BLaER1 (cell line): ENCODE results near the gene COL28A1.
"Not testable (repeated sequence)": the region's sequence is repeated elsewhere in the genome, so short reads cannot be mapped to it uniquely, and the experiment has no call there.

Experiments
- H3K27ac ChIP-seq: shearing (Covaris generic); formaldehyde crosslinking; 2 replicates; pipeline ENCODE4 v1.8.1; 2022
- H3K27me3 ChIP-seq: shearing (Covaris generic); formaldehyde crosslinking; 2 replicates; pipeline ENCODE4 v1.8.1; 2022
- H3K36me3 ChIP-seq: shearing (Covaris generic); formaldehyde crosslinking; 2 replicates; pipeline ENCODE4 v1.8.1; 2022
- H3K4me1 ChIP-seq: shearing (Covaris generic); formaldehyde crosslinking; 2 replicates; pipeline ENCODE4 v1.8.1; 2022
- H3K4me2 ChIP-seq: shearing (Covaris generic); formaldehyde crosslinking; 2 replicates; pipeline ENCODE4 v1.8.1; 2022
- H3K4me3 ChIP-seq: shearing (Covaris generic); formaldehyde crosslinking; 2 replicates; pipeline ENCODE4 v1.8.1; 2022
- H3K9ac ChIP-seq: shearing (Covaris generic); formaldehyde crosslinking; 2 replicates; pipeline ENCODE4 v1.8.1; 2022
- H3K9me3 ChIP-seq: shearing (Covaris generic); formaldehyde crosslinking; 2 replicates; pipeline ENCODE4 v1.8.1; 2022
- H4K20me1 ChIP-seq: shearing (Covaris generic); formaldehyde crosslinking; 2 replicates; pipeline ENCODE4 v1.8.1; 2022
- Cebpa-rat ChIP-seq: shearing (Covaris generic); IDR thresholded peaks from 2 replicates; pipeline ENCODE4 v1.8.1; 2022

Gene COL28A1

DNA sequence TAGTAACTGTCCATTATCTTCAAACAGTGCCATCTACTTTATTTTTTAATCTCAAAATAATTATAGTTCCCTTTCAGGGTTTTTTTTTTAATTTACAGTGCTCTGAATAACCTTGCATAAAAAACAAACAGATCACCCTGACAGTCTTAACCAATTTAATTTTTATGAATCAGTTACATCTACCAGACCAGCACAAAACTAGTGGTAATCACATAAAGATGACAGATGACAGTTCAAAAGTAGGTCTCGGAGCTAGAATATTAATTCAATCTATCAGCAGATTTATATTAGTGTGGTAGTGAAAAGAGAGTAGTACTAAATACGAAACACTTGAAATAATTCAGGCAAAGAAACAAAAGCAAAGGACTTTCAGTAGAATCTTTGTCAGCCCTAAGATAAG lies 53.9 kb downstream of the COL28A1 start:
- no peak overlapping the region for H3K4me3 ChIP-seq
- H3K27ac ChIP-seq: no peak overlapping the region
- TF ChIP-seq Cebpa-rat: no peak
- no peaks in the 10 kb centered on the region for H3K27me3 ChIP-seq
- no peaks in the 10 kb centered on the region for H4K20me1 ChIP-seq
- H3K4me2 ChIP-seq: no peak overlapping the region
- H3K9me3 ChIP-seq: peaks cover 16% of the 10 kb centered on the region
- H3K4me1 ChIP-seq: no peaks in the 10 kb centered on the region
- H3K9ac ChIP-seq: no peak overlapping the region
- no peaks in the 10 kb centered on the region for H3K36me3 ChIP-seq

GRCh38 chr7:7479275-7479805 lies 56.3 kb downstream of the COL28A1 start:
- Histone ChIP-seq H3K4me3 (no peak overlapping the region), H3K4me2 (no peak overlapping the region), H3K36me3 (no peaks in the 10 kb centered on the region), H4K20me1 (no peaks in the 10 kb centered on the region), H3K27me3 (no peaks in the 10 kb centered on the region), H3K9ac (no peak overlapping the region), H3K27ac (no peak overlapping the region), H3K4me1 (no peaks in the 10 kb centered on the region), H3K9me3 (peaks cover 16% of the 10 kb centered on the region)
- TF ChIP-seq Cebpa-rat: no peak

DNA sequence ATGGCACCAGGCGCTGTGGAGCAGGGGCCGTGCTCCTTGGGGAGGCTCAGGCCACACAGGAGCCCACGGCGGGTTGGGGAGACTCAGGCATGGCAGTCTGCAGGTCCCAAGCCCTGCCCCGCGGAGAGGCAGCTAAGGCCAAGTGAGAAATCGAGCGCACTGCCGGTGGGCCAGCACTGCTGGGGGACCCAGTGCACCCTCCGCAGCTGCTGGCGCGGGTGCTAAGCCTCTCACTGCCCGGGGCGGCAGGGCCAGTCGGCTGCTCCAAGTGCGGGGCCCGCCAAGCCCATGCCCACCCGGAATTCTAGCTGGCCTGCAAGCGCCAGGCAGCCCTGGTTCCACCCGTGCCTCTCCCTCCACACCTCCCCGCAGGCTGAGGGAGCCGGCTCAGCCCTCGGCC lies 57.1 kb downstream of the COL28A1 start:
- H3K9me3 ChIP-seq: peaks cover 16% of the 10 kb centered on the region
- no peaks in the 10 kb centered on the region for H3K36me3 ChIP-seq
- no peak overlapping the region for H3K9ac ChIP-seq
- H3K27me3 ChIP-seq: no peaks in the 10 kb centered on the region
- no peak overlapping the region for H3K4me3 ChIP-seq
- no peaks in the 10 kb centered on the region for H3K4me1 ChIP-seq
- no peaks in the 10 kb centered on the region for H4K20me1 ChIP-seq
- H3K4me2 ChIP-seq: no peak overlapping the region
- no peak overlapping the region for H3K27ac ChIP-seq
- no peak for TF ChIP-seq Cebpa-rat

DNA sequence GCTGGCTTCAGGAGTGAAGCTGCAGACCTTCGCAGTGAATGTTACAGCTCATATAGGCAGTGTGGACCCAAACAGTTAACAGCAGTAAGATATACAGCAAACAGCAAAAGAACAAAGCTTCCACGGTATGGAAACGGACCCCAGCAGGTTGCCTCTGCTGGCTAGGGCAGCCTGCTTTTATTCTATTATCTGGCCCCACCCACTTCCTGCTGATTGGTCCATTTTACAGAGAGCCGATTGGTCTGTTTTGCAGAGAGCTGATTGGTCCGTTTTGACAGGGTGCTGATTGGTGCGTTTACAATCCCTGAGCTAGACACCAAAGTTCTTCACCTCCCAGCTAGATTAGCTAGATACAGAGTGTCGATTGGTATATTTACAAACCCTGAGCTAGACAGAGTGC lies 58.0 kb downstream of the COL28A1 start:
- H3K36me3 ChIP-seq, H4K20me1 ChIP-seq, H3K4me2 ChIP-seq, H3K4me1 ChIP-seq, H3K27me3 ChIP-seq, H3K4me3 ChIP-seq, H3K27ac ChIP-seq, H3K9ac ChIP-seq: not testable (repeated sequence)
- peaks cover 16% of the 10 kb centered on the region for H3K9me3 ChIP-seq

DNA sequence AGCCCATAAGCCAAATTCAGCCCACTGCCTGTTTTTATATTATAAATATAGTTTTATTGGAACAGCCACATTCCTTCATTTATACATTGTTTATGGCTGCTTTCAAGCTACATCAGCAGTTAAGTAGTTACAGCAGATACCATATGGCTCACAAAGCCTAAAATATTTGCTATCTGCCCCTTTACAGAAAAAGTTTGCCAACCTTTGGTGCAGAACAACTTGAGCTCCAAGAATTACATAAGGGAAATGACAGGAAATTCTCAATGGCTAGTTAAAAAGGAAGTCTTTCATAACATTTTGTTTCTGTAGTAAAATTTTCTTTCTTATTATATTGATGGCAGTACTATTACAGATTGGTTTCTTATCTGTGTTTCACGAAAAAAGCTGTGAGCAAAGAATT lies 59.3 kb downstream of the COL28A1 start:
- Histone ChIP-seq H3K27me3 (no peaks in the 10 kb centered on the region), H4K20me1 (no peaks in the 10 kb centered on the region), H3K4me2 (no peak overlapping the region), H3K9ac (no peak overlapping the region), H3K9me3 (peaks cover 16% of the 10 kb centered on the region), H3K27ac (no peak overlapping the region), H3K36me3 (no peaks in the 10 kb centered on the region), H3K4me1 (no peaks in the 10 kb centered on the region), H3K4me3 (no peak overlapping the region)
- no peak for TF ChIP-seq Cebpa-rat

- no peak overlapping the region for H3K4me3 ChIP-seq
- no peak for TF ChIP-seq Cebpa-rat
- no peaks in the 10 kb centered on the region for H4K20me1 ChIP-seq
- H3K9me3 ChIP-seq: peaks cover 16% of the 10 kb centered on the region
- no peaks in the 10 kb centered on the region for H3K27me3 ChIP-seq
- H3K4me1 ChIP-seq: no peaks in the 10 kb centered on the region
- H3K9ac ChIP-seq: no peak overlapping the region
- H3K36me3 ChIP-seq: no peaks in the 10 kb centered on the region
- H3K27ac ChIP-seq: no peak overlapping the region
- H3K4me2 ChIP-seq: no peak overlapping the region
These were observed 60.1 kb downstream of the COL28A1 start for GRCh38 chr7:7475601-7476000.

GRCh38 chr7:7474436-7474835 lies 61.2 kb downstream of the COL28A1 start:
- no peak overlapping the region for H3K4me2 ChIP-seq

GRCh38 chr7:7464991-7465765 lies 70.5 kb downstream of the COL28A1 start:
- not testable (repeated sequence) for H3K27ac ChIP-seq, H3K36me3 ChIP-seq, H3K9ac ChIP-seq, H3K27me3 ChIP-seq, H4K20me1 ChIP-seq, H3K4me3 ChIP-seq, H3K4me2 ChIP-seq, H3K4me1 ChIP-seq
- H3K9me3 ChIP-seq: peaks cover 10% of the 10 kb centered on the region

More at GRCh38 chr7:7474436-7474835, 61.2 kb downstream of the COL28A1 start:
- Histone ChIP-seq H3K27me3 (no peaks in the 10 kb centered on the region), H3K27ac (no peak overlapping the region), H3K9me3 (peaks cover 16% of the 10 kb centered on the region), H3K4me1 (no peaks in the 10 kb centered on the region), H4K20me1 (no peaks in the 10 kb centered on the region), H3K4me3 (no peak overlapping the region), H3K36me3 (no peaks in the 10 kb centered on the region), H3K9ac (no peak overlapping the region)
- TF ChIP-seq Cebpa-rat: no peak

DNA sequence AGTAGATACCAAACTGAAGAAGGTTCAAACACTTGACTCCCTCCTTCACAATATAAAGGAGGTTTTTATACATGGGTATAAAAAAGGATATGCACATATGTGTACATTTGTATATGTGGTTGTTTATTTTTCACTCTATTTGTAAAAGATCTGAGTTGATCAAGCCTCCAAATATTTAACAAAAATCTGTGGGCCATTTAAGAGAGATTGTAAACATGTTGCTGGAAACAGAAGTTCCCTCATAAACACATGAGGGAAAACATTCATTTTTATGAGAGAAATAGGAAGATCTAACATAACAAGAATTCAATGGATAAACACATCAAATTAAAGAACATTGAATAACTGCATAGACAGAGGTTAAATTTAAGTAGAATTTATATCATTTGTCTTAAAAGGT lies 81.7 kb downstream of the COL28A1 start:
- H3K9ac ChIP-seq: no peak overlapping the region
- no peak for TF ChIP-seq Cebpa-rat
- no peaks in the 10 kb centered on the region for H3K4me1 ChIP-seq
- no peak overlapping the region for H3K4me3 ChIP-seq
- H3K27me3 ChIP-seq: no peaks in the 10 kb centered on the region
- no peaks in the 10 kb centered on the region for H3K36me3 ChIP-seq
- no peak overlapping the region for H3K27ac ChIP-seq
- no peak overlapping the region for H3K4me2 ChIP-seq
- H3K9me3 ChIP-seq: peaks cover 5% of the 10 kb centered on the region; the same call in 1 of the 2 replicates
- no peaks in the 10 kb centered on the region for H4K20me1 ChIP-seq

DNA sequence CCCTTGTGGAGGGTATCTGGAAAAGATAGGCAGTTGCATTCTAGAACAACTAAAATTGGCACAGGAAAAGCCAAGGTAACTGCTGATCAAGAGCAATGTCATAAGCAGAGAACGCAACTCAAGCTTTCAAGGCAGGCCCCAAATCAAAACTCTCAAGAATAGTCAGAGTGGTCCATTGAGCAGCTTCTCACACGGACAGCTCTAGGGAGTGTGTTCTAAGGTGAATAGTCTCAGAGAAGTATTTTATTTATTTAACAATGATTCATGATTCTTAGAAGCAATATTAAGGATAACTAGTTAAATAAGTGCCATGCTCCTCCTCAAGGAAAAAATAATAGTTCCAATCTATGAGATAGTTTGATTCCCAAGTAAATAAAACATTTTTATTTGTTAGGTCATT lies 83.0 kb downstream of the COL28A1 start:
- Histone ChIP-seq H4K20me1 (no peaks in the 10 kb centered on the region), H3K4me2 (no peak overlapping the region), H3K27me3 (no peaks in the 10 kb centered on the region), H3K4me1 (no peaks in the 10 kb centered on the region), H3K27ac (no peak overlapping the region), H3K4me3 (no peak overlapping the region), H3K36me3 (no peaks in the 10 kb centered on the region), H3K9me3 (peaks cover 17% of the 10 kb centered on the region; the same call in 1 of the 2 replicates), H3K9ac (no peak overlapping the region)
- no peak for TF ChIP-seq Cebpa-rat
